Measurements from ENCODE around the gene THAP12.

Gene THAP12

GRCh38 chr11:76310832-76311595, 69.9 kb downstream of the THAP12 start:
- Histone ChIP-seq H3K4me2 (ENCODE audit: low read length) (no peak overlapping the region), H4K91ac (ENCODE audit: low read depth, low read length) (no peak overlapping the region), H3K27me3 (ENCODE audit: insufficient read depth, low read length) (no peaks in the 10 kb centered on the region), H2BK5ac (ENCODE audit: low read depth, low read length, poor library complexity) (no peak overlapping the region), H3K4me1 (ENCODE audit: control insufficient read depth in 1 of 2, insufficient read depth in 2 of 2, low read length in 2 of 2) (peaks cover 7 to 12% of the 10 kb centered on the region in 2 experiments), H4K12ac (ENCODE audit: low read depth, low read length) (no peak overlapping the region), H3K23ac (ENCODE audit: low read length) (no peak overlapping the region), H3K18ac (ENCODE audit: low read length) (no peak overlapping the region), H2BK120ac (ENCODE audit: insufficient read depth, low read length, poor library complexity) (no peak overlapping the region), H3K9me3 (ENCODE audit: insufficient read depth, low read depth, low read length) (no peaks in the 10 kb centered on the region), H4K8ac (ENCODE audit: low read depth, low read length) (no peak overlapping the region), H3K27ac (ENCODE audit: low read depth, low read length) (no peak overlapping the region), H3K4me3 (ENCODE audit: low read depth, low read length) (no peak overlapping the region), H2AK5ac (ENCODE audit: low read length) (no peak overlapping the region), H3K79me2 (ENCODE audit: control insufficient read depth, insufficient read depth, low read length, poor library complexity) (no peaks in the 10 kb centered on the region), H3K4ac (ENCODE audit: low read depth, low read length) (no peak overlapping the region), H3K79me1 (ENCODE audit: low read length) (no peaks in the 10 kb centered on the region), H2AFZ (ENCODE audit: insufficient read depth, low read length, poor library complexity) (no peak overlapping the region), H3K36me3 (ENCODE audit: control insufficient read depth in 1 of 2, insufficient read depth in 2 of 2, low read length in 2 of 2) (no peaks in the 10 kb centered on the region), H2BK12ac (ENCODE audit: low read length) (no peak overlapping the region), H3K9ac (ENCODE audit: low read length) (no peak overlapping the region), H3K14ac (ENCODE audit: low read length) (no peak overlapping the region)
- no peak for DNase-seq
- no CpG with 5 or more reads among the region's 13 CpGs for WGBS (ENCODE audit: extremely low coverage, insufficient coverage, insufficient read length)

- no peak overlapping the region for H3K27ac ChIP-seq (ENCODE audit: low read depth, low read length)
- no peak overlapping the region for H4K8ac ChIP-seq (ENCODE audit: low read depth, low read length)
- H3K9ac ChIP-seq (ENCODE audit: low read length): no peak overlapping the region
- no peak overlapping the region for H2BK5ac ChIP-seq (ENCODE audit: low read depth, low read length, poor library complexity)
- no peaks in the 10 kb centered on the region for H3K9me3 ChIP-seq (ENCODE audit: insufficient read depth, low read depth, low read length)
- H2AFZ ChIP-seq (ENCODE audit: insufficient read depth, low read length, poor library complexity): no peak overlapping the region
- no peaks in the 10 kb centered on the region for H3K79me2 ChIP-seq (ENCODE audit: control insufficient read depth, insufficient read depth, low read length, poor library complexity)
- no peak overlapping the region for H3K4ac ChIP-seq (ENCODE audit: low read depth, low read length)
- no peak for DNase-seq
- H3K4me3 ChIP-seq (ENCODE audit: low read depth, low read length): no peak overlapping the region
- no peaks in the 10 kb centered on the region for H3K79me1 ChIP-seq (ENCODE audit: low read length)
- no peak overlapping the region for H2BK12ac ChIP-seq (ENCODE audit: low read length)
- H3K18ac ChIP-seq (ENCODE audit: low read length): no peak overlapping the region
- H4K91ac ChIP-seq (ENCODE audit: low read depth, low read length): no peak overlapping the region
- H3K4me2 ChIP-seq (ENCODE audit: low read length): no peak overlapping the region
- H3K4me1 ChIP-seq (ENCODE audit: control insufficient read depth in 1 of 2, insufficient read depth in 2 of 2, low read length in 2 of 2): no peaks in the 10 kb centered on the region
- no peak overlapping the region for H2AK5ac ChIP-seq (ENCODE audit: low read length)
- H3K23ac ChIP-seq (ENCODE audit: low read length): no peak overlapping the region
- H3K36me3 ChIP-seq (ENCODE audit: control insufficient read depth in 1 of 2, insufficient read depth in 2 of 2, low read length in 2 of 2): no peaks in the 10 kb centered on the region
- H2BK120ac ChIP-seq (ENCODE audit: insufficient read depth, low read length, poor library complexity): no peak overlapping the region
- H3K27me3 ChIP-seq (ENCODE audit: insufficient read depth, low read length): no peaks in the 10 kb centered on the region
- H4K12ac ChIP-seq (ENCODE audit: low read depth, low read length): no peak overlapping the region
- H3K14ac ChIP-seq (ENCODE audit: low read length): no peak overlapping the region
- WGBS (ENCODE audit: extremely low coverage, insufficient coverage, insufficient read length): no CpG with 5 or more reads among the region's 6 CpGs
These were observed 72.8 kb downstream of the THAP12 start for GRCh38 chr11:76307978-76308747.

GRCh38 chr11:76307396-76307795, 73.5 kb downstream of the THAP12 start:
- H3K4me2 ChIP-seq (ENCODE audit: low read length): no peak overlapping the region
- H3K14ac ChIP-seq (ENCODE audit: low read length): no peak overlapping the region
- H3K4ac ChIP-seq (ENCODE audit: low read depth, low read length): no peak overlapping the region
- no peak overlapping the region for H2BK12ac ChIP-seq (ENCODE audit: low read length)
- no peak overlapping the region for H2BK5ac ChIP-seq (ENCODE audit: low read depth, low read length, poor library complexity)
- H3K4me1 ChIP-seq (ENCODE audit: control insufficient read depth in 1 of 2, insufficient read depth in 2 of 2, low read length in 2 of 2): no peaks in the 10 kb centered on the region
- H3K9me3 ChIP-seq (ENCODE audit: insufficient read depth, low read depth, low read length): no peaks in the 10 kb centered on the region
- no peaks in the 10 kb centered on the region for H3K79me1 ChIP-seq (ENCODE audit: low read length)
- no peak overlapping the region for H3K18ac ChIP-seq (ENCODE audit: low read length)
- no peak overlapping the region for H4K12ac ChIP-seq (ENCODE audit: low read depth, low read length)
- DNase-seq: no peak
- H3K79me2 ChIP-seq (ENCODE audit: control insufficient read depth, insufficient read depth, low read length, poor library complexity): no peaks in the 10 kb centered on the region
- no peaks in the 10 kb centered on the region for H3K27me3 ChIP-seq (ENCODE audit: insufficient read depth, low read length)
- no peak overlapping the region for H2BK120ac ChIP-seq (ENCODE audit: insufficient read depth, low read length, poor library complexity)
- H3K23ac ChIP-seq (ENCODE audit: low read length): no peak overlapping the region
- H3K4me3 ChIP-seq (ENCODE audit: low read depth, low read length): no peak overlapping the region
- no peaks in the 10 kb centered on the region for H3K36me3 ChIP-seq (ENCODE audit: control insufficient read depth in 1 of 2, insufficient read depth in 2 of 2, low read length in 2 of 2)
- H2AK5ac ChIP-seq (ENCODE audit: low read length): no peak overlapping the region
- no CpG with 5 or more reads among the region's 9 CpGs for WGBS (ENCODE audit: extremely low coverage, insufficient coverage, insufficient read length)
- H4K8ac ChIP-seq (ENCODE audit: low read depth, low read length): no peak overlapping the region
- H4K91ac ChIP-seq (ENCODE audit: low read depth, low read length): no peak overlapping the region
- no peak overlapping the region for H2AFZ ChIP-seq (ENCODE audit: insufficient read depth, low read length, poor library complexity)
- no peak overlapping the region for H3K9ac ChIP-seq (ENCODE audit: low read length)
- H3K27ac ChIP-seq (ENCODE audit: low read depth, low read length): no peak overlapping the region

- Histone ChIP-seq H3K23ac (ENCODE audit: low read length) (no peak overlapping the region), H3K4me1 (ENCODE audit: control insufficient read depth in 1 of 2, insufficient read depth in 2 of 2, low read length in 2 of 2) (no peaks in the 10 kb centered on the region), H3K4me2 (ENCODE audit: low read length) (no peak overlapping the region), H2BK5ac (ENCODE audit: low read depth, low read length, poor library complexity) (no peak overlapping the region), H3K9ac (ENCODE audit: low read length) (no peak overlapping the region), H3K14ac (ENCODE audit: low read length) (no peak overlapping the region), H3K9me3 (ENCODE audit: insufficient read depth, low read depth, low read length) (no peaks in the 10 kb centered on the region), H3K27me3 (ENCODE audit: insufficient read depth, low read length) (no peaks in the 10 kb centered on the region), H3K79me2 (ENCODE audit: control insufficient read depth, insufficient read depth, low read length, poor library complexity) (no peaks in the 10 kb centered on the region), H4K12ac (ENCODE audit: low read depth, low read length) (no peak overlapping the region), H4K8ac (ENCODE audit: low read depth, low read length) (no peak overlapping the region), H4K91ac (ENCODE audit: low read depth, low read length) (no peak overlapping the region), H2AK5ac (ENCODE audit: low read length) (no peak overlapping the region), H2BK12ac (ENCODE audit: low read length) (no peak overlapping the region), H3K79me1 (ENCODE audit: low read length) (no peaks in the 10 kb centered on the region), H3K4ac (ENCODE audit: low read depth, low read length) (no peak overlapping the region), H3K18ac (ENCODE audit: low read length) (no peak overlapping the region), H2BK120ac (ENCODE audit: insufficient read depth, low read length, poor library complexity) (no peak overlapping the region), H3K4me3 (ENCODE audit: low read depth, low read length) (no peak overlapping the region), H3K27ac (ENCODE audit: low read depth, low read length) (no peak overlapping the region), H3K36me3 (ENCODE audit: control insufficient read depth in 1 of 2, insufficient read depth in 2 of 2, low read length in 2 of 2) (no peaks in the 10 kb centered on the region), H2AFZ (ENCODE audit: insufficient read depth, low read length, poor library complexity) (no peak overlapping the region)
- no peak for DNase-seq
- no CpG with 5 or more reads among the region's 3 CpGs for WGBS (ENCODE audit: extremely low coverage, insufficient coverage, insufficient read length)
These were observed 77.5 kb downstream of the THAP12 start for GRCh38 chr11:76303399-76303798.
